Measurements from ENCODE around the gene SPAG16. TPM values are rescaled to one million over a fixed set of nuclear protein-coding genes. Genes with fewer than 3 reads are reported as not detected.
"Not testable (repeated sequence)": the region's sequence is repeated elsewhere in the genome, so short reads cannot be mapped to it uniquely, and the experiment has no call there.

The SPAG16 gene
- total and polyA plus RNA-seq, 12 donors: 8.4 to 28.3 (median 19.1) TPM

GRCh38 chr2:213682276-213682675 is 398.0 kb downstream of the SPAG16 start:
- H3K36me3 ChIP-seq: no peaks in the 10 kb centered on the region
- H3K9me3 ChIP-seq: peaks cover 0 to 13% (median 0%) of the 10 kb centered on the region in 11 donors
- TF ChIP-seq CTCF (IDR thresholded peaks at IDR 0.05): no peak
- 67 to 76% methylated on average over 2 of the region's 2 CpGs for WGBS, 2 donors
- DNase-seq (no peak), ATAC-seq (no peak)
- no peaks in the 10 kb centered on the region for H3K4me1 ChIP-seq
- H3K27ac ChIP-seq: no peak overlapping the region
- intact Hi-C loops (cut with DNase I): no loop called here
- H3K4me3 ChIP-seq: no peak overlapping the region
- H3K27me3 ChIP-seq: no peaks in the 10 kb centered on the region

- no peak for DNase-seq
- peaks cover 0 to 3% (median 0%) of the 10 kb centered on the region in 11 donors for H3K9me3 ChIP-seq
- no peak for ATAC-seq
- H3K4me3 ChIP-seq: no peak overlapping the region
- TF ChIP-seq CTCF (IDR thresholded peaks at IDR 0.05): no peak
- H3K27me3 ChIP-seq: no peaks in the 10 kb centered on the region
- H3K4me1 ChIP-seq: no peaks in the 10 kb centered on the region
- intact Hi-C loops (cut with DNase I): no loop called here
- H3K27ac ChIP-seq: no peak overlapping the region
- no peaks in the 10 kb centered on the region for H3K36me3 ChIP-seq
These were observed 403.9 kb downstream of the SPAG16 start for GRCh38 chr2:213688133-213688532.

- DNase-seq; H3K27me3 ChIP-seq; ATAC-seq; H3K9me3 ChIP-seq; H3K4me1 ChIP-seq; H3K36me3 ChIP-seq; intact Hi-C loops (cut with DNase I); H3K27ac ChIP-seq; H3K4me3 ChIP-seq: not testable (repeated sequence)
- 72 to 73% methylated on average over 3 of the region's 3 CpGs for WGBS, 2 donors
These were observed 404.6 kb downstream of the SPAG16 start for GRCh38 chr2:213688825-213689224.

GRCh38 chr2:213689585-213689984 is 405.3 kb downstream of the SPAG16 start:
- intact Hi-C loops (cut with DNase I): no loop called here
- Histone ChIP-seq H3K36me3 (no peaks in the 10 kb centered on the region), H3K27me3 (no peaks in the 10 kb centered on the region), H3K4me3 (no peak overlapping the region), H3K4me1 (no peaks in the 10 kb centered on the region), H3K9me3 (peaks cover 0 to 3% (median 0%) of the 10 kb centered on the region in 11 donors), H3K27ac (no peak overlapping the region)
- TF ChIP-seq CTCF (IDR thresholded peaks at IDR 0.05): no peak
- ATAC-seq (no peak), DNase-seq (no peak)
- 77 to 81% methylated on average over 1 of the region's 1 CpG for WGBS, 2 donors

GRCh38 chr2:213691351-213691750 is 407.1 kb downstream of the SPAG16 start:
- Histone ChIP-seq H3K9me3 (peaks cover 0 to 3% (median 0%) of the 10 kb centered on the region in 11 donors), H3K4me3 (no peak overlapping the region), H3K4me1 (no peaks in the 10 kb centered on the region), H3K27me3 (no peaks in the 10 kb centered on the region), H3K36me3 (no peaks in the 10 kb centered on the region), H3K27ac (no peak overlapping the region)
- ATAC-seq (no peak), DNase-seq (no peak)
- intact Hi-C loops (cut with DNase I): no loop called here
- no peak for TF ChIP-seq CTCF (IDR thresholded peaks at IDR 0.05)

Measured in heart right ventricle (tissue), 16 donors.